HG03432 (cell line): ENCODE data around the gene TIPARP.
A peak's percentile ranks its signal among the peaks of the same experiment; 100 is the strongest.

Source experiments
- ATAC-seq: cut with Tn5 transposase; IDR thresholded peaks from one replicate; pipeline ENCODE4 v1.9.1; 2021; ENCODE audit warnings: mild to moderate bottlenecking, moderate library complexity; ENCODE audit not compliant: unreplicated experiment

The TIPARP gene, protein sequence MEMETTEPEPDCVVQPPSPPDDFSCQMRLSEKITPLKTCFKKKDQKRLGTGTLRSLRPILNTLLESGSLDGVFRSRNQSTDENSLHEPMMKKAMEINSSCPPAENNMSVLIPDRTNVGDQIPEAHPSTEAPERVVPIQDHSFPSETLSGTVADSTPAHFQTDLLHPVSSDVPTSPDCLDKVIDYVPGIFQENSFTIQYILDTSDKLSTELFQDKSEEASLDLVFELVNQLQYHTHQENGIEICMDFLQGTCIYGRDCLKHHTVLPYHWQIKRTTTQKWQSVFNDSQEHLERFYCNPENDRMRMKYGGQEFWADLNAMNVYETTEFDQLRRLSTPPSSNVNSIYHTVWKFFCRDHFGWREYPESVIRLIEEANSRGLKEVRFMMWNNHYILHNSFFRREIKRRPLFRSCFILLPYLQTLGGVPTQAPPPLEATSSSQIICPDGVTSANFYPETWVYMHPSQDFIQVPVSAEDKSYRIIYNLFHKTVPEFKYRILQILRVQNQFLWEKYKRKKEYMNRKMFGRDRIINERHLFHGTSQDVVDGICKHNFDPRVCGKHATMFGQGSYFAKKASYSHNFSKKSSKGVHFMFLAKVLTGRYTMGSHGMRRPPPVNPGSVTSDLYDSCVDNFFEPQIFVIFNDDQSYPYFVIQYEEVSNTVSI

DNA sequence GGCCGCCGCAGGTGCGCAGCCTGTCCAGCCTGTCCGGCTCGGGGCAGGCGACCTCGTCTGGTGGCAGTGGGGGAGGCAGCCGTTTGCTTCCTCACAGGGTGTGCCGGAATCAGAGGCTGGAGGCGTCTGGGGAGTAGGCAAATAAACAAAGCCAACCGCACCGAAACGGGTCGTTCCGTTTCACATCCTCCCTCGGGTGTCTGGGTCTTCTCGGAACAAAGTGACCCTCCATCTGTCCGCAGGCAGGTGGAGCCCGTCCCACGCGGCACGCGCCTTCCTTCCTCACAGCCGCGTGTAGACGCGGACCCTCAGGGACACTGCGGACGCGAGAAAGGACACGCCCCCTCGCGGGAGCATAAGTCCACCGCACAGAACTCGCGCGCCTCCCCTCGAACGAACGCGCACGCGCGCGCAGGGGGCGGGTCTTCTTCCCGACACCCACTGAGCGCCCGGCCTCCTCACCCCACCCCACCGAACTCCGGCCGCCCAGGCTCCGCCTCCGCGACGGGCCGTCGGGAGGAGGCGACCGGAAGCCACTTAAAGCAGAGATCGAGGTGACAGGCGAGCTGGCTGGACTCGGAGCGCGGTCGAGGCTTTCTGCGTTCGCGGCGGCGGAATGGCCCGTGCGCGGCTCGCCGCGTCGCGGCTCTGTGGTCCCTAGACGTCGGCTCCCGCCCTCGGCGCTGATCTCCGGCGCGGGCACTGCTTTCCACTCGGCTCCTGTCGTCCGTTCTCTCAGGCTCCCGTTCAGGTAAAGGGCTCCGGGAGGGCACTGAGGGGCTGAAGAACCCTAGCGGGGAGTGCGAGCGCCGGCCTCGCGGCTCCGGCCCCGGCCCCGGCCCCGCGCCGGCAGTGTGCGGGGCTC lies at the start of gene TIPARP:
Gene TIPARP (plus strand): TSS at position 545 of the 865 bp plus-strand sequence. CDS start 3,108 bp downstream, outside the sequence.
- peak; percentile 83 for ATAC-seq

DNA sequence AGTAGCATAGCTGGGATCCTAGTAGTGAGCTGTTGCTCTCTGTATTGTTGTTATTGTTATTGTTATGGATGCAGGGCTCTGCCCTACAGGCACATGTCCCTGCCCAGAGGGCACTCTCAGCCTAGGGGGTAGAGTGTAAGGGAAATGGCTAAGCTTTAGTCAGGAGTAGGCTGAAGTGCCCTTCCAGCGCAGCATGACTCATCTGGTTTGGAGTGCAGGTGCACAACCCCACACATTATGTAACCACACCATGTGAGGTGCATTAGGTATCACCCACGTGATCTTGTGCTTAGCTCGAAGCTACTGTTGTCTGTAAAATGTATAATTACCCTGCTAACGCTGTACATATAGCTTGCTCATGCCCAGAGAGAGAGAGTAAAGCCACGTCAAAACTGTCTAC lies 48.3 kb upstream of the TIPARP start:
- no peak for ATAC-seq

DNA sequence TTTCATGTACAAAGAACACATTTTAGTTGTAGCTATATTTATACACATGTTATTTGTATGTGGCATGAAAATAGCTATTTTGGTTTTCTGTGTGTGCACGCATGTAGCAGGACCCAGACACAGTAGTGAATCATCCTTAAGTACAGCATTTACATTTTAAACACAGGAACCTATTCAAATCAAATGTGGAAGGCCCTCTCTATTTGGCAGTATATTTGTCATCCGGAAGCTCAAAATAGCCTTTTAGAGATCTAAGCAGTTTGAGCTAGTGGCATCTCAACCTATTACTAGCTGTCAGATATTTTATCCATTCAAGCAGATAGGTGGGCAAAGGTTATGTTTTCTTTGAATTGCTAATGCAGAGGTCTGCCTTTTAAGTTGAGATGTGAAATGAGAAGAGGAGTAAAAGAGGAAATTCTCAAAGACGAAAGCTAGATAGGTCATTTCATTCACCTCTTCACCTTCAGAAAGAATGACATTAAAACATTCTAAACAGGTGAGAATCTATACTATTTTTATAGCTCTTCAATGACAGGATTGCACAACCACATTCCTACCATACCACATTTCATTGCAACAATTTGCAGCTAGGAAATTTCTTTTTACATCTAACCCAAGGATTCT lies 46.3 kb upstream of the TIPARP start:
- no peak for ATAC-seq

DNA sequence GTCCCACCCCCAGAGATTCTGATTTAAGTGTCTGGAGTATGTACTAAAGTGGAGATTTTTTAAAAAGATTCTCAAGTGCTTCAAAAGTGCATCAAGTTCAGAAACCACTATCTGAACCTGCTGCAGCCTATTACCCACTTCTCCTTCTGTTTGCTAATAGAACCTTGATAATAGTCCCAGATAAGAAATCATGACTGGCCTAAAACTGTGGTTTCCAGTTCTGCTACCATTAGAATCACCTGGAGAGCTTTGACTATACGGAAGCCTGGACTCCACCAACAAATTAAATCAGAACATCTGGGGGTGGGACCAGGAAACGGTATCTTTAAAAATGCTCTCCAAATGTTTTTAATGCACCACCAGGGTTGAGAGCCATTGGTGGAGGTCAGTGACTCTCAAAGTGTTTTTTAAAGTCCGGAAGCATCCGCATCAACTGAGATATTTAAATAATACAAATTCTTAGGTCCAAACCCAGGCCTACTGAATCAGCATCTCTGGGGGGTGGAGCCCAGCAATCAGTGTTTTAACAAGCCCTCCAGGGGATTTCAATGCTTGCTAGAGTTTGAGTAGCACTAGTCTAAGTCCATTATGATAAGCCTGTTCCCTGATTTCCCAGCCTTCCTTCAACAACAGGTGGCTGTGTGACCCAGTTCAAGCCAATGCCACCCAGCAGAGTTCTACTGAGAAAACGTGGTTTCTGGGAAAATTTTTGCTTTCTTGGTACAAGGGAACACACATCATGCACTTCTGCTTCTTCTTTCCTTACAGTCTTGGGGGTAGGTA lies 45.4 kb upstream of the TIPARP start:
- no peak for ATAC-seq

DNA sequence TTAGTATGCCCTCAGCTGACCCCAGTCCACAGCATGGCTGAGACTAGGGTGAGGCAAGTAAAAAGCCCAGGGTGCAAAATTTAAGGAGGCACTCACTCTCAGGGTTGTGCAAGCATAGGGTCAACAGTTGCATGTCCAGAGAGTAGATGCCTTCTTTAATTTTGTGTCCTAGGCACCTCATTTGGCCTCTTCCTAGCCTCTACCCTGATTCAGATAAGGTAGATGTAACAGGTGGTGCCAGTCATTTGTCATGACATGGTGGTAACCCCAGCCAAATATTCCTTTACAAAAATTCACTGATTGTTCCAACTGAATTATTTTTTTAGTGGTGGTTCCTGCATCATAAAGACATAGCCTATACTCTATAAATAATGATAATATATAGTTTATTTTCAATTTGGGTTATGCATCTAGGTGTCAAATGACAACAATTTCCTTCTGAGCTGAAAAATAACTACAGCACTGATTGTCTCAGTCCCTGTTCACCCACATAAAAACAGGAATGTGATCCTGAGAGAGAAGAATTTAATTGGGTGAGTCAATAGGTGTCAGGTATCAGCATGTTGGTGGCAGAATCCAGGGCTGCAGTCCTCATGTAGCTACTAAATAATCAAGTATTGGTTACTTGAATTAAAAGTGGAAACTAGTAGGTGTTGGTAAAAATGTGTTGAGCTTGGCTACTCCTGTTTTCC lies 44.2 kb upstream of the TIPARP start:
- ATAC-seq, result no peak

DNA sequence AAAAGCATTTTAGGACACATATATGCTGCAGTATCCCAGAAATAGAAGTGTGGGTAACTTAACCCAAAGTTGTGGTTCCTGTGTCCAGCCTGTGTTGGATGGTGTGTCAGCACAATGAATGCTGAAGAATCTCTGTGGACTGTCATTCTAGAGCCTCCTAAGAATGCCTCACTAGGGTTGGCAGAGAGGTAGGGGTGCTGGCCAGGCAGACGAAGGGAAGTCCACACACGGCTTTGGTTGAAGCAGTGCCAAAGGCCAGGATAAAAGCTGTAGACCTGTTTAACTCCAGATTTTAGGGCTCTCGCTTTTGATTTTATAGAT lies 43.7 kb upstream of the TIPARP start:
- no peak for ATAC-seq

DNA sequence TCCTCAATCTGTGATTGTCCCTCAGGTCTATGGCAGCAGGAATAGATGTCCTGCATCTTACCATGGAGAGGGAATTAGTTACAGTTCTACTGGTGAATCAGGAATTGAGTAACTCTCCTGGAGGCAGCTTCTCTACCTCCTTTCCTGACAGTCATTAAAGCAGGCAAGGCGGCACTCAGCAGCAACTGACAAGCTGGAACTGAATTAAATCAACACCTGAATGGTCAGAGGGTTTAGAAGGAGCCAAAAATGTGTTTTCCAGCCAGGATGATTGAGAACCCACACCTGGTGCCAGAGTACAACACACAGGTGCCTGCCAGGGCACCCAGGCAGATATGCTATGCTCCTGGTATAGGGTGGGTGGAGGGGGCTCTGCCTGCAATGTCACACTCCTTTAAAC lies 43.1 kb upstream of the TIPARP start:
- ATAC-seq, result no peak

DNA sequence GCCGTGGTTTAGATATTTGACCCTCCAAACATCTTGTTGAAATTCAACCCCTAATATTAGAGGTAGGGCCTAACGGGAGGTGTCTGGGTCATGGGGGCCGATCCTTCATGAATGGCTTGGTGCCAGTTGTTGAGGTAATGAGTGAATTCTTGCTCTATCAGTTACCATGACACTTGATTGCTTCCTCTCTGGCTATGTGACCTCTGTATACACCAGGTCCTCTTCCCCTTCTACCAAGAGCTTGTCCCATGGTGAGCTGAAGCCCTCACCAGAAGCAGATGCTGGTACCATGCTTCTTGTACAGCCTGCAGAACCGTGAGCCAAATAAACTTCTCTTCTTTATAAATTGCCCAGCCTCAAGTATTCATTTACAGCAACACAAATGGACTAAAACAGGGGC lies 41.8 kb upstream of the TIPARP start:
- ATAC-seq, result no peak

DNA sequence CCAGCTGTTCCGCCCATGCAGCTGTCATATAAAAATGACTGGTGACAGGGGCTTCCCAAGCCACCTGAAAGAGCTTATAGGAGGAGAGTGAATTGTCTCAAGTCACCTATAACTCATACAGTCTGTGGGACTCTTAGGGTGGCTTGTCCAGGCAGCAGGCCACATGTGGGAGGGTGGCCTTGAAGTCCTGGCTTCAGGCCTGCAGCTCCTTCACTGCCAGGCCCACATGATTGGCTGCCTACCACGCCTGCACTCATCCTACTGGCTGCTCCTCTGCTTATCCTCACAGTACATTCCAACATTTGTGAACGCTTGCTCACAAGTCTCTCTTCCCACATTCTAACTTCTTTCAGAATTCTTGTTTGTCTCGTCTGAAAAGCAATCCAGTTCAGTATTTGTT lies 41.1 kb upstream of the TIPARP start:
- no peak for ATAC-seq

DNA sequence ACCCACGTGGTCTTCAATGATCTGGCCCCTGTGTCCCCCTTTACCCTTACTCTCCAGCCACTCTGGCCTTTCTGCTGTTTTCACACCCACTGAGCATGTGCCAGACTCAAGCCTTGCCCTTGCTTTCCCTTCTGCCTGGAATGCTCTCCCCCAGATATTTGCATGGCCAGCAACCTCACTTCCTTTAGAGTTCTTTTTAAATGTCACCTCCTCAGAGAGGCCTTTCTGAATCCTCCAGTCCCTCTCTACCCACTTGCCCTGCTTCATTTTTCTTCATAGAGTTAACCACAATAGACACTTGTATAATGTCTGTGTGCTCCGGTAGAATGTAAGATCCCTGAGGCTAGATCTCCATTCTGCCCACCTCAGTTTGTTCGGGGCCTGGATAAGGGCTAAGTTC lies 39.4 kb upstream of the TIPARP start:
- ATAC-seq, result peak; percentile 50

DNA sequence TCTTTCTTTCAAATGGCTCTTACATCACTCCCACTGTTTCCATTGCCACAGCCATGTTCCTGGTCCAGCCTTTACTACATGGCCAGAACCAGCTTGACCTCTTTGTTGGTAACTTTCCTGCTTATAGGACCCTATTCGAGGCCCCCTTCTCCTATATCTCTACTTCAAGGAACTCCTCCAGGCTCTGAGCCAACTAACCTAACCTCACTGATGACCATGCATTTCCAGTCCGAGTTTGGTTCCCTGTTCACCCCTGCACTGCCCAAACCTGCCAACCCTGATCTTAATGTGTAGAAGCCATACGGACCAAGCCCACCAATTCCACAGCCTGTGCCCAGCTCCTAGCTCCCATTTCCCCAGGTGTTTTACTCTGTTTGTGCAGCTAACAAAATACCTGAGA lies 38.4 kb upstream of the TIPARP start:
- ATAC-seq, result no peak

DNA sequence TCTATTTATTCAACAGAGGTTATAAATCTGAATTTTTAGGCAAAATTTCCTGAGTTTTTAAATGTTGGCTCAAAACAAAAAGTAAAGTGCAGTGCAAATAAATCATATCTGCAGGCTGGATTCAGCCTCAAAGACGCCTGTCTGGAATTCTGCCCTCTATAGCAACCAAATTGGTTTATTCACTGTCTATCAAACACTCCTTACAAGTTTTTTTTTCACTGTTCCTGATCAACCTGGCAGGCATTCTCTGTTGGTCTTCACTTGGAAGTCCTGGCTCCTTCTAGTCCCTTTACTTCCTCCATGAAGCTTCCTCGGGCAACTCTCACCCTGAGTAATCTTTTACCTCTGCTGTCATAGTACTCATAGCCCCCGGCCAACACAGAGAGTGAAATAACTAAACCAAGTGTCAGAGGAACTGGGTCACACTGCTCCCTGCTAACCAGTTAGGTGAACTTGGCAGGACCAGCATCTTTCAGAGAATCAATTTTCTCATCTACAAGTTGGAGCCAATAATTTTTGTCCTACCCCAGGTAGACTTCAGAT lies 36.8 kb upstream of the TIPARP start:
- ATAC-seq, result no peak

DNA sequence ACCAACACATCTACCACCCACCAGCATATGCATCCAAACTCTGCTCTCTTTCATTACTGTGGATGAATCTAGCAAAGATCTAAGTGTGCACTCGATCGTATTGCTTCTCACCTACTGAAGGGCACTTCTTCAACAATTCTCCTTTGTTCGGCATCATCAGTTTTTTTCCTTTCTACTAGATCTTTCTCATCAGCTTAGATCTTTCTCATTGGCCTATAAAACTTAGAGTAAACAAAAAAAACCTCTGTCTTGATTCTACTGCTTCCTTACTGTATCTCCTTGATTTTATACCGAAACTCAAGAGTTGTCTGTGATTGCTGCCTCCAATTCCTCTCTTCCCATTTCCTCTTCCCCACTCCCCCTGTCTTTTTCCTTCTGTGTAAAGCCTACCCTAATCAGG lies 36.1 kb upstream of the TIPARP start:
- no peak for ATAC-seq

DNA sequence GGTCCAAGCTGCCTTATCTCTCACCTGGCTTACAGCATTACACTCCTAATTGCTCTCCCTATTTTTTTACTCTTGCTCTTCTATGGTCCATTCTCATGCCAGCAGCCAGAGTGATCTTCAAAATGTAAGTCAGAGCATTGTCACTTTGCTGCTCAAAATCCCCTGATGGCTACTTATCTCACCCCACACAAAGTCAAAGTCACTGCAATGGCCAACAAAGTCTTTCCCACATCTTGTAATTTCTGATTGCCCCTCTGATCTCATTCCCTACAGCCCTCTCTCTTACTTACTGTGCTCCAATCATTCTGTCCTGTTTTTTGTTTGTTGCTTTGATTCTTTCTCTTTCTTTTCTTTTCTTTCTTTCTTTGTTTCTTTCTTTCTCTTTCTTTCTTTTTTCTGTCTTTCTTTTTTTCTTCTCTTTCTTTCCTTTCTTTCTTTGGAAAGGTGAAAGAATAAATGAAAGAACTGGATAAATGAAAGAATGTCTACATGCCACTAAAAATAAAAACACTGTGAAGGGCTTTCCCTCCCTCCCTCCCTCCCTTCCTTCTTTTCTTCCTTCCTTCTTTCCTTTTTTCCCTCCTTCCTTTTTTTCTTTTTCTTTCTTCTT lies 34.9 kb upstream of the TIPARP start:
- ATAC-seq, result no peak

DNA sequence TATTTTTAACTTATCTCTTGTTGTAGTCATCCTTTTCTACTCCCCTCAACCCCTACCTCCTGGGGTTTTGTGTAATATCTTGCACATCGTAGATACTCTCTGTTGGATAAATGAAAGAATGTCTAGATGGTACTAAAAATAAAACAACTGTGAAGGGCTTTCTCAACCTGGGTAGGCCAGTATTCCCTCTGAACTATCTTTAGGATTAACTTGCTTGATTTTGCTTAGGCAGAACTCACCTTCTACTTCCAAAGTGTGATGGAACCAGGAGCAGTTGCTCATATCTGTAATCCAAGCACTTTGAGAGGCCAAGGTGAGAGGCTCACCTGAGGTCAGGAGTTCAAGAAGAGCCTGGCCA lies 32.8 kb upstream of the TIPARP start:
- ATAC-seq, result no peak

DNA sequence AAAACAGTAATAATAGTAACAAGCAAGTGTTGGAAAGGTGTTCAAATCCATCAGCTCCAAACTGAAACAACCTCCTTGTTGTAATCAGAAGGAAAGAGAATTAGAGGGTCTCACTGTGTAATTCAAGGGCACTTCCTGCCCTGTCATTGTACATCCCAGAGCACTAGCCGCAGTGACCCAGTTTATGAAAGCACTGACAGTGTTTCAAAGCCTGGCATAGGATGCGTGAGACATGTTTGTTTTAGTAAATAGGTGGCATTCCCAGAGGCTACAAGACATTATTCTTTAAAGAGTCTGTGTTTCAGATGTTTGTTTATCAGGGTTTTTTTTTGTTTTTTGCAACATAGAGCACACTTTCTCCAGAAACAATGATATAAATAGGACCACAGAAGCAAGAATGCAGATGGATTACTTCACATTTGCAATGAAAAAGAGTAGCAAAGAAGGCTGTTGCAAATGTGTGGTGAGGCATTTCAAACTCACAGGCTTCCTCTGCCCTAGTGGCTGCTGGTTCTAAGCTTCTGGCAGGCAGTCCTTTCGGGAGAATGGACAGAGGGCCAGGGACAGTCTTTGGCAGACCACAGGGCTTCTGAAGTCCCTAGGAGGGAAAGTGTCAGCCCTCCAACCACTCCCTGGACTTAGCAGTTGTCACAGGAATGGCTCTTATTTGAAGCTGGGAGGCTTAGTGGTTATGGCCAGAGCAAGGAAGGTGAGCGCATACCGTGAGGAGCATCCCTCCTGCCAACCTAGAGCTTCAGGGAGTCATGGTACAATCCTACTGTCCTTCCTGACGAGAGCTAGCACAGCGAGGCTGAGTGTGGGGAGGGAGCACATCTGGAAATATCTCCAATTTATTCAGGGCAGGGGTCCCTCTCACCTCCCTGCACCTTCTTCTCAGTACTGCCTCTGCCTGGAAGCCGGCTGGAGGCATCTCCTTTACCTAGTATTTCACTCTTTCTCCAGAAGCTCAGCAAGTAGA lies 31.4 kb upstream of the TIPARP start:
- peak; percentile 14 for ATAC-seq

DNA sequence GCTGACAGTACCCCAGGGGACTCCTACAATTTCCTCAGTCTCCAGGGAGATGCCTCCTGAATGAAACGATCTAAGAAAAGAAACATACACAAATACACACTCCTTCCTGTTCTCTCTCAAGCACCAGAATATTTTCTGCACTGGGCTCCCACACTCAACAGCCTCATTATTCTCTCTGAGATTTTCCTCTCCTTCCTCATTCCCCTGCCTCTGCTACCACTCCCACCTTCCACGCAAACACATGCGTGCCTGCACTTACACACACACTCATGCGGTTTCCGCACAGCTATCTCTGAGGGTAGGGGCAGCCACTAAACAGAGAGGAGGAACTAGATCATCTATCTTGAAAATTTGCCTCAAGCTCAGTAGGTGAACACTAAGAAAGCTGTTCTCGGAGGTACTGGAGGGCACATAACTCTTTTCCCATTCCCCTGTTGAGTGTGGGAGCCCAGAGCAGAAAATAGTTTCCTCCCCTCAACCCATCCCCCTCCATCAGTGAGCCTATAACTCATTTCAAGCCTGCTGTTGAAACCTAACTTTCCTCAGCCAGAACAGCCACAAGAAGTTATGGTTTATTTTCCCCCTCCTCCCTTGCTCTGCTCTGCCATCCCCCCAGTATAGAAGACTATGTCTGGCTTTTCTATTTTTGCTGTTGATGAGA lies 30.5 kb upstream of the TIPARP start:
- peak; percentile 87 for ATAC-seq

DNA sequence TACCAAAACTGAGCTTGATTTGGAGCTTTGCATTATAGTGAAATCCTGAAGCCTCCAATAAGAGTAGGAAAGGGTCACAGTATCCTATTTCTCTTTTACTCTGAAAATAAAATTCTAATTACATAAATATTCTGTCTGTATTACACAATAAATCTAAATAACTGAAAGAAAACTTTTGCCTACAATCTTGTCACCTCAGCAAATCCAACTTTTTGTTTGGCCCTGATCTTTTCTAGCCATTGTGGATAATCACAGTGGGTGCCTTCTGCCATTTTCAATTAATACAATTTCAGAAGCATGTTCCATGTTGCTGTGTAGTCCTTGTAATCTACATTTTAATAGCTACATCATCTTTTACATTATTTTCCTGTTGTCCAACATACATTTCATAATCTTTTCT lies 29.4 kb upstream of the TIPARP start:
- ATAC-seq, result no peak
